Inflammatory macrophage (primary cell): Measurements from ENCODE around the gene ERN1.

Experiments used
- DNase-seq, 2 donors: peaks; one replicate each; pipeline ENCODE4 v3.0.0-alpha.2; 2020 to 2022

The ERN1 gene

GRCh38 chr17:64001763-64002529 lies 128.0 kb downstream of the ERN1 start:
- DNase-seq: peak; percentile 73 to 76

- no peak for DNase-seq
Observed at GRCh38 chr17:64001091-64001579, 128.8 kb downstream of the ERN1 start.

GRCh38 chr17:63999680-64000531 lies 130.0 kb downstream of the ERN1 start:
- DNase-seq: no peak

- DNase-seq: no peak
Observed at GRCh38 chr17:63998721-63999679, 130.9 kb downstream of the ERN1 start.

GRCh38 chr17:63998050-63998720 lies 131.8 kb downstream of the ERN1 start, which contains the start of gene PRR29:
PRR29 (plus strand) TSS chr17:63998351; CDS start chr17:63998365, 14 bp downstream.
- peak in 1 of 2 donors; percentile 48 for DNase-seq

- DNase-seq: no peak
Observed at GRCh38 chr17:63997341-63998048, 132.4 kb downstream of the ERN1 start.

GRCh38 chr17:63996430-63997182 lies 133.3 kb downstream of the ERN1 start:
- no peak for DNase-seq

GRCh38 chr17:63995626-63996025 lies 134.3 kb downstream of the ERN1 start:
- no peak for DNase-seq

- DNase-seq: no peak
Observed at GRCh38 chr17:63993368-63993985, 136.5 kb downstream of the ERN1 start.

- DNase-seq: no peak
Observed at GRCh38 chr17:63991611-63992010, 138.3 kb downstream of the ERN1 start.

GRCh38 chr17:63989622-63990345 lies 140.2 kb downstream of the ERN1 start:
- DNase-seq: no peak
